ENCODE results near the gene LAPTM5.

LAPTM5 gene

DNA sequence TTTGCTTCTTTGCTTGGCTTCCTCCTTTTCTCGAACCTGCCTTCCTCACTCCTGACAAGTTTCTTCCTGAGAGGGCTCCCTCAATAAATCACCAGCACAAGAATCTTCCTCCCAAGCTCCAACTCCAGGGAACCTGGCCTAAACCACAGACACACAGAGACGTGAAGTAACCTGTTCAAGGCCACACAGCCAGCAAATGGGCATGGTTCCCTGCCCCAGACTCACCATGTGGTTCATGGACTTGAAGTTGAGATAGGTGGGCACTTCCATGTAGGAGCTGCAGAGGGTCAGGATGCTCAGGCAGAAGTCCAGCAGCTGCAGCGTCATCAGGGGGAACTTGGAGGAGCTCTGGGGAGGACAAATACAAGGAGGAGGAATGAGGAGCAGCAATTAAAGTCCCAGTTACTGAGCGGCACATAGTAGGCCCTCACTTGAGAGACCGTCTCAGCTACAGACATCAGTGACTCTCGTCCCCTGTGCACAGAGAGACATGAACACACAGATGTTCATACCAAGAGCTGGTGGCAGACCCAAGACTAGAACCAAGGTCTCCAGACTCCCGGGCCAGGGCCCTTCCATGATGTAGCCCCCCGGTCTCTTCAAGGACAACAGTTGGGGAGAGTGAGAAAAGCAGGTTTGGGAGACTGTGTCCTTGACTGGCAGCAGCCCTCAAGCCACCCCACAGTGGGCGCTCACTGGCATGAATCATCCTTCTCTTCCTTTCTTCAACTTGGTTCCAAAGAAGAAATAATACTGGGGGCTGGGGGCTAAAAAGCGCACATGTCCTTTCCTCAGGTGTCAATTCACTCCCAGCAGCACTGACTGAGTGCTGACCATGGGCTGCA lies 18.6 kb downstream of the LAPTM5 start:
- TF ChIP-seq, protein P1, sequence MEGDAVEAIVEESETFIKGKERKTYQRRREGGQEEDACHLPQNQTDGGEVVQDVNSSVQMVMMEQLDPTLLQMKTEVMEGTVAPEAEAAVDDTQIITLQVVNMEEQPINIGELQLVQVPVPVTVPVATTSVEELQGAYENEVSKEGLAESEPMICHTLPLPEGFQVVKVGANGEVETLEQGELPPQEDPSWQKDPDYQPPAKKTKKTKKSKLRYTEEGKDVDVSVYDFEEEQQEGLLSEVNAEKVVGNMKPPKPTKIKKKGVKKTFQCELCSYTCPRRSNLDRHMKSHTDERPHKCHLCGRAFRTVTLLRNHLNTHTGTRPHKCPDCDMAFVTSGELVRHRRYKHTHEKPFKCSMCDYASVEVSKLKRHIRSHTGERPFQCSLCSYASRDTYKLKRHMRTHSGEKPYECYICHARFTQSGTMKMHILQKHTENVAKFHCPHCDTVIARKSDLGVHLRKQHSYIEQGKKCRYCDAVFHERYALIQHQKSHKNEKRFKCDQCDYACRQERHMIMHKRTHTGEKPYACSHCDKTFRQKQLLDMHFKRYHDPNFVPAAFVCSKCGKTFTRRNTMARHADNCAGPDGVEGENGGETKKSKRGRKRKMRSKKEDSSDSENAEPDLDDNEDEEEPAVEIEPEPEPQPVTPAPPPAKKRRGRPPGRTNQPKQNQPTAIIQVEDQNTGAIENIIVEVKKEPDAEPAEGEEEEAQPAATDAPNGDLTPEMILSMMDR (IDR thresholded peaks at IDR 0.05) = no peak

DNA sequence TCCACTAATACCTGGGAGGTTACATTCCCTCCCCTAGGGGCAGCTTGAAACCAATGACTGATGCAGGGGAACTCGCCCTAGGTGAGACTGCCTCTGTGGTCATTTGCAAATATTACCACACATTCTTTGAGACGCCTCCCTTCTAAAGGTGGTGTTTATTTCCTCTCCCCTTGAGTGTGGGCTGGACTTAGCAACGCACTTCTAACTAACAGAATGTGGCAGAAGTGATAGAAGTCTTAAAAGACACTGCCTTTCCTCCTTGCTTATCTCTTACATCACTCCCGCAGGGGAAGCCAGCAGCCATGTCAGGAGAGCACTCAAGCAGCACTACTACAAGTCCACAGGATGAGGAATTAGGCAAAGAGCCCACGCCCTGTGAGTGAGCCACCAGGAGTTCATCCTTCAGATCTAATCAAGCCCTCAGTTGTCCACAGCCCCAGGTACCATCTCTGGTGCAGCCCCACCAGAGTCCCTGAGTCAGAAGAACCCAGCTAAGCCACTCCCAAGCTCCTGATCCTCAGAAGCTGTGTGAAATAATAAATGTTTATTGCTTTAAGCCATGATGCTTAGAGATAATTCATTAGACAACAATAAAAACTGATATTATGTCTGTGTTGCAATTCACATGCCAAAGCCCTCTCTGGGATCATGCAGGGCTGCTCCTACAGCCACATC lies 19.4 kb downstream of the LAPTM5 start:
- TF ChIP-seq, protein P1 (IDR thresholded peaks at IDR 0.05) = no peak

DNA sequence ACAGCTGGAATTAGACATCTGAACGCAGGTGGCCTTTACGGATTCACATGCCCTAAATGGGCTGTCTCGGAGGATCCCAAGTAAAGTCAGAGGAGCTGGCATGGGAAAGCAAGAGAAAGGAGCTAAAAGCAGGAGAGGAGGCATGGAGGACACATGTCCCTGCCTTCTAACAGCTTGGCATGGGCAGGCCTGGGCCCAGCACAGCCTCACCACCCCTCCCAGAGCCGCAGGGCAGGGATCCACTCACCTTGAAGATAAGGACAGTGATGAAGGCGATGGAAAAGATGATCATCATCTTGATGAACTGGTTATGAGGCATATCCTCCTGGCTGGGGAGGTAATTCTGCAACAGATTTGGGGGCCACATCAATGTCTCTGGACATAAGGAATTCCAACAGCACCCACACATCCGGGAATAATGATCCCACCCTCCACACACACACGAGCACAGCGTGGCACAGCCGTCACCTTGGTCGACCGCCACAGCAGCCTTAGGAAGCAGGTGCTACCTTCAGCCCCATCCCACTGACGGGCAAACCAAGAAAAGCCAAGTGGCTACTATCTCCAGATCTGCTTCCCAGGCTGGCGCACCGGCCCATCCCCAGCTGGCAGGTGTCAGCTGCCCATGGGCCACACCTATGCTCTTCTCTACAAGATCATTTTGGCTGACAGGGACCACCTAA lies 20.1 kb downstream of the LAPTM5 start:
- TF ChIP-seq, protein P1 (IDR thresholded peaks at IDR 0.05) = no peak

DNA sequence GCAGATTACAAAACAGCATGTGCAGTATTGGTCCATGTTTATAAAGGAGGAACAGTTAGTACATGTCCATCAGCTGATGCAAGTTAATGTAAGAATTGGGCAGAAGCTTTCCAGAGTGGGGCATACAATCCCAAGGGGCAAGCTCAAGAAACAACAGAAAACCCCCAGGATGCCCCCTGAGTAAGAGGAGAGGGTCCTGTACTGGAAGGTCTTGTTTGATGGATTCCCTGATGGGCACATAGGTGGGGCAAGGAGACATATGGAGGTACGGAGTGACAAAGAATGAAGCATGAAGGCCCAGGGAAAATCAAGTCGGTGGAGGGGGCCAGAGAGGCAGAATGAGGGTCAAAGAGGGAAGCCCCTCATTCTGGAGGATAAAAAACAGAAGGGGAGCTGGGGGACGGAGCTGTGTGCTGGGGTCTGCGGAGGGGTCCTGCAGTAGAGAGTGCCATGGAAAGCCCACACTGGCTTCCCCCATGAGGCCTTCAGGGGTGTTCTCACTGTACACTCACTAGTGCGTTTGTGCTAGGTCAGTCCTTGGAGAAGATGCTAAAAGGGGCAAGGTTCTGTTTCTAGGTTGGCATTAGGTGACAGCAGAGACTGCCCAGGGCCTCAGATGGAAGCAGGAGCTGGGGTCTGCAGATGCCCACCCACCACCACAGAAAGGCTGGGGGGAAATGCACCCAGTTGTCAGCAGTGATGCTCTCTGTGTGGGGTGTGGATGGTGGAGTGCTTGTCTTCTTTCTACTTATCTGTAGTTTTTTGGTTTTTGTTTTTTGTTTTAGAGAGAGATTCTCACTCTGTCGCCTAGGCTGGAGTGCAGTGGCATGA lies 21.7 kb downstream of the LAPTM5 start:
- TF ChIP-seq, protein P1 (IDR thresholded peaks at IDR 0.05) = no peak

DNA sequence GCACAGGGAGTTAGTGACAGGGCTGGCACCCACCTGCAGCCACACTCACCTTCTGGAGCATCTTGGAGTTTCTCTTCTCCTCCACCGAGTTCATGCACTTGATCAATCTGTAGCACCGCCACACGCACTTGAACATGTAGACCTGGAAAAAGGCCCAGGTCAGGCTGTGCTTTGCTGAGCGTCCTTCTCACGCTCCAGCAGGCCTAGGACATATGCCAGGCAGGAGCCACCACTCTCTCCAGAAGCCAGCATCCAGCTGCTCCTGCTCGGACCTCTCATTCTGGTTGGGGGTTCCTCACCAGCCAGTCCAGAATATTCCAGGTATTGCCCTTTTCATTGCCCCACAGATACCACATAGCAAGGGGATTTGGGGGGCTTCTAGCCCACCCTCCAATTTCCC lies 22.4 kb downstream of the LAPTM5 start:
- TF ChIP-seq, protein P1 (IDR thresholded peaks at IDR 0.05) = no peak

DNA sequence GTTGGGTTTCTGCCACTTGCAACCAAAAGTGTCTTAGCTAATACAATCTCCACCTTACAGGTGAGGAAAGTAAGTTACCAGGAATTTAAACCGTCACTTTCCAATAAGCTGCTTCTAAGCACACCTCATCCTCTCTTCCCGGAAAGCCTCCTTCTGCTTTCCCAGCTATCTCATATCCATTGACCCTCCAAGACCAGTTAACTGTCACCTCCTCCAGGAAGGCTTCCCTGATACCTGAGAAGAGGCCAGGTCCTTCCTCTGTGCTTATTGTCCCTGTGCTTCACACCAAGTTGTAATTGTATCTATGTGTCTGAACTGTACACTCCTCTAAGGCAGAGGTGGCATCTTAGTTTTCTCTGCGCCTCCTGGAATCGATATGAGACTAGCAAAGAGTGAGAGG lies 23.0 kb downstream of the LAPTM5 start:
- TF ChIP-seq, protein P1 (IDR thresholded peaks at IDR 0.05) = no peak

DNA sequence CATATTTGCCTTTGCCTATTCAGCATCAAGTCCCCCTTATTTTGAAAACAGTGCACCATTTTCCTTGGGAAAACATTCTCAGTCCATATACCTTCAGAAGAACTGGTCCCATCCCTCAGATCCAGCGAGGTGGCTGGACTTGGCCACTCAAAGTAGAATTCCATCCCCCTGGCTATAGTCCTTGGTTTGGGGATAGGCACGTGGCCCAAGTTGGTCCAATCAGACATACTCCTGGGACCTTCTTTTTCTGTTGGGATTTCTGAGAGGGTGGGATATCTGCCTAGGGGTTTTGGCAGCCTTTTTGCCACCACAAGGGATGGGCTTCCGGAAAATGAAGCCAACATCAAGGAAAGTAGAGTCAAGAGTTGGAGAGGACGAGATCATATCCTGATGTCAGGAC lies 23.5 kb downstream of the LAPTM5 start:
- TF ChIP-seq, protein P1 (IDR thresholded peaks at IDR 0.05) = no peak

All from LNCAP (cell line).